Measurements from ENCODE around the gene WWOX. TPM values are rescaled to one million over a fixed set of nuclear protein-coding genes. Genes with fewer than 3 reads are reported as not detected.

WWOX gene
- polyA plus RNA-seq, 3 donors: 36.2 to 37.9 (median 36.7) TPM

DNA sequence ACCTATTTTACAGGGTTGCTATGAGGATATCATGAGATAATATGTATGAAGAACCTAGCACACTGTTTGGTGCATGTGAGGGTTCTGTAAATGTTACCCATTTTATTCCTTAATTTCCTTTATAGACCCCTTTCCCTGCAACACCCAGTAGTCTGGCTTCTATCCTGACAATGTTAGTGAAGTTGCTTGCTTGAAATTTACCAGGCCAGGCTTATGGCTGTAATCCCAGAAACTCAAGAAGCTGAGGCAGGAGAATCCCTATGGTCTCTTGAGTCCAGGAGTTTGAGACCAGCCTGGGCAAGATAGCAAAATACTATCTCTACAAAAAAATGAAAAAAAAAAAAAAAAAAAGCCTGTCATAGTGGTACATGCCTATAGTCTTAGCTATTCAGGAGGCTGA lies 779.1 kb downstream of the WWOX start:
- DNase-seq (ENCODE audit: extremely low read depth in 1 of 11, low read depth in 9 of 11, low spot score in 4 of 11): no peak

DNA sequence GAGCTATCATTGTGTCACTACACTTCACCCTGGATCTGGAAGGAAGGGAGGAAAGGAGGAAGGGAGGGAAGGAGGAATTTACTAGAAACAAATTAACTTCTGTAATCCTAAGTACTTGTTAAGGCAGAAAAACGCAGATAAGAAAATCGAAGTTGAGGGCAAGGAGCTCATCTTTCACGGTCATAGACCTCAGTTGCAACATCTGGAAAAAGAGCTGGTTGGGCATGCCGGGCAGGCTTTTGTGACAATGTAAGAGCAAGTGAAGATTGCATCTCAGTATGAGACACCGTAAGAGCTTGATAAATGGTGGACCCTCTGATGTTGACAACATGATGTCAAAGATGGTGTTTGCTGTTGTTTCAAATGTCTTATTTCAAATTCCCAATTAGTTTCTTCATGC lies 779.6 kb downstream of the WWOX start:
- DNase-seq (ENCODE audit: extremely low read depth in 1 of 11, low read depth in 9 of 11, low spot score in 4 of 11): no peak

DNA sequence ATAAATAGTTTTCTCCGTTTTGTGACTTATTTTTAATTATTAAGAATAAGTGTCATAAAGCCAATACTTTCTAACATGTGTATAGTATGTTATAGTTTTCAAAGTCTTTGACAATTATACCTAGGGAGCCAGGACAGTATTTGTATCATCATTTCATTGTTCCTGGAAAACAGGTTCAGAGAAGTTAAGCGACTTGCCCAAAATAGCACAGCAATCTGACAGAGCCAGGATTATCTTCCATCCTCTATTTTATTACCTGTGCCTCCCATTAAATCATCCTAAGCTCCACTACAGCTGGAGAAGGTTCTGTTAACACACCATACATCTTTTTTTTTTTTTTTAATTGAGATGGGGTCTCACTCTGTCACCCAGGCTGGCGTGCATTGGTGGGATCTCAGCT lies 782.7 kb downstream of the WWOX start:
- DNase-seq (ENCODE audit: extremely low read depth in 1 of 11, low read depth in 9 of 11, low spot score in 4 of 11): no peak

- DNase-seq (ENCODE audit: extremely low read depth in 1 of 11, low read depth in 9 of 11, low spot score in 4 of 11): no peak
Observed at GRCh38 chr16:78882751-78883150, 783.3 kb downstream of the WWOX start.

DNA sequence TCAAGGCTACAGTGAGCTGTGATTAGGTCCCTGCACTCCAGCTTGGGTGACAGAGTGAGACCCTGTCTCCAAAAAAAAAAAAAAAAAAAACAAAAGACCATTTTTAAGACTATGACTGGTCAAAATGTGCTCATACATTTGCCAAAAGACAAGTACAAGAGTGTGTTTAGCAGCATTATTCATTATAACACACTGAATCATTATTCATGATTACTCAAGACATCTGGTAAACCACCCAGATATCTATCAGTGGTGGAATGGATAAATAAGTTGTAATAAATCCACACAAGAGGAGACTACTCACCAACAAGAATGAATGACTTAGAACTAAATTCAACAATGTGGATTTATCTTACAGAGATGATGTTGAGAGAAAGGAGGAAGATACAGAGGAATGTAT lies 784.8 kb downstream of the WWOX start:
- DNase-seq (ENCODE audit: extremely low read depth in 1 of 11, low read depth in 9 of 11, low spot score in 4 of 11): no peak

DNA sequence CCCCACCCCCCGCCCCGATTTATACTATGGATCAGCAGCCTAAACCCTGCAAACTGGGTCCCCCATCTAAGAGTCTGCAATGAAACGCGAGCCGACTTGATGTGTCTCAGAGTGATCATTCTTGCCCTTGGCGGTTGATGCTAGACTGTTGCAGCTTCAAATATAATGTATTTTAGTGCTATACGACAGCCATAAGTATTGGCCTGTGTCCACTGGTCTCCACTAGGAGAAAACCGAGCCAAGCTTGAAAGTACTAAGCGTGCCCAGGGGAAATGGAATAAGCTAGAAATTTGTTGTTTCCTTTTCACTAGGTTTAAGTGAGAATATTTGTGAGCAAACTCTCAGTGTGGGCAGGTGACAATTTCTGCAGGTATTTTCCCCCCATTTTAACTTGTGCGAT lies 789.9 kb downstream of the WWOX start:
- DNase-seq (ENCODE audit: extremely low read depth in 1 of 11, low read depth in 9 of 11, low spot score in 4 of 11): no peak

DNA sequence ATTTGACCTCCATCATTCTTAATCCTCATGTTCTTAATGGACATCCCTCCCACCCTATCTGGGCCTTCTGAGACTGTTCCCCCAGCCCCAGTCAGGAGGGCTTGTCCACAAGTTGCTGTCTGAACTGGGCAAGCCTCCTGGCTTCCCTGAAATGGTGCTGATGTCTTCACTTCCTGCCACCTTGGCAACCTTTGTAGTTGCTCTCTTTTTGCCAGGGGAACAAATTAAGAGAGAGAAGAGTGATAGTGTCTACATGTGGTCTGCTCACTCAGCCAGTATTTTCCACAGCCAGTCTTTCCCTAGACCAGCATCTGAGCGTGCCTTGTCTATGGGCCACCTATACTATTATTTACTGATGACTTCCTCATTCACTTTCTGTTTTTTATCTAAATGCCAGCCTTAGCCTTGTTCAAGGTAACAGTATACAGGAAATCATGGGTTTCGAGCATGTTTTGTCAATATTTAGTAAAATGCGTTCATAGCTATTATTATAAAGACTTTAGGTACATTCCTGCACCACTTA lies 791.0 kb downstream of the WWOX start:
- DNase-seq (ENCODE audit: extremely low read depth in 1 of 11, low read depth in 9 of 11, low spot score in 4 of 11): no peak

GRCh38 chr16:78892951-78893733 lies 793.7 kb downstream of the WWOX start:
- no peak for DNase-seq (ENCODE audit: extremely low read depth in 1 of 11, low read depth in 9 of 11, low spot score in 4 of 11)

- DNase-seq (ENCODE audit: extremely low read depth in 1 of 11, low read depth in 9 of 11, low spot score in 4 of 11): no peak
Observed at GRCh38 chr16:78894886-78895285, 795.4 kb downstream of the WWOX start.

GRCh38 chr16:78895681-78896080 lies 796.2 kb downstream of the WWOX start:
- DNase-seq (ENCODE audit: extremely low read depth in 1 of 11, low read depth in 9 of 11, low spot score in 4 of 11): no peak

DNA sequence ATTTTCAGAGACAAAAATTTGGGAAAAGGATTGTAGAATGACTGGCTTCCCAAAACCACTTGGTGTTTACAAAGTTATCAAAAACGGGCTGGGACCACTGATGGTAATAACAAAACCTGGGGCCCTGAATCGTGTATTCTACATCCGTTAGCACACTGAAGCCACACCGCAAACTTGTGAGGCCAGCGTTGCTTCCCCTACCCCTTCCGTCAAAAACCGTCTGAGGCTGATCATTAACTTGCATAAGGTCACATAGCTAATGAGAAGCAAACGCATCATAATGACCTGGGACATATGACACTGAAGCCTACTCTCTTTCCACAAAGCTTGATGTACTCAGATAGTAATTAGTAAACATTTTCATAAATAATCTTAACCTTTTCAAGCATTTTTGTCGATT lies 796.8 kb downstream of the WWOX start:
- no peak for DNase-seq (ENCODE audit: extremely low read depth in 1 of 11, low read depth in 9 of 11, low spot score in 4 of 11)

DNA sequence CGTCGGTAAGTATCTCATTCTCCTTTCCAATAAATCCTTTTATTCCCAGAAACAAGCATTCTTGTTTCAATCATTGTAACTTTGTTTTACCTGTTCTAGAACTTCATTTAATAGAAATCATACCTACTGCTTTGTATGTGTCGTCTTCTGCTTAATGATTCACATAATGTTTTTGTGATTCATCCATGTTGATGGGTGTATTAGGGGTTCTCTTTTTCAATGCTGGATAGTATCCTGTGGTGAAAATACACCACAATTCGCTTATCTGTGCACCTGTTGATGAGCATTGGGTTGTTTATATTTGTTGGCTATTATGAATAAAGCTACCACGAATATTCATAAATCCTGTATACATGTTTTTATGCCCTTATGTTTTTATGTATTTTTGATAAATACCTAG lies 797.8 kb downstream of the WWOX start:
- no peak for DNase-seq (ENCODE audit: extremely low read depth in 1 of 11, low read depth in 9 of 11, low spot score in 4 of 11)

- no peak for DNase-seq (ENCODE audit: extremely low read depth in 1 of 11, low read depth in 9 of 11, low spot score in 4 of 11)
Observed at GRCh38 chr16:78900044-78900811, 800.8 kb downstream of the WWOX start.

GRCh38 chr16:78900966-78901365 lies 801.5 kb downstream of the WWOX start:
- DNase-seq (ENCODE audit: extremely low read depth in 1 of 11, low read depth in 9 of 11, low spot score in 4 of 11): no peak

- no peak for DNase-seq (ENCODE audit: extremely low read depth in 1 of 11, low read depth in 9 of 11, low spot score in 4 of 11)
Observed at GRCh38 chr16:78902321-78902720, 802.9 kb downstream of the WWOX start.

DNA sequence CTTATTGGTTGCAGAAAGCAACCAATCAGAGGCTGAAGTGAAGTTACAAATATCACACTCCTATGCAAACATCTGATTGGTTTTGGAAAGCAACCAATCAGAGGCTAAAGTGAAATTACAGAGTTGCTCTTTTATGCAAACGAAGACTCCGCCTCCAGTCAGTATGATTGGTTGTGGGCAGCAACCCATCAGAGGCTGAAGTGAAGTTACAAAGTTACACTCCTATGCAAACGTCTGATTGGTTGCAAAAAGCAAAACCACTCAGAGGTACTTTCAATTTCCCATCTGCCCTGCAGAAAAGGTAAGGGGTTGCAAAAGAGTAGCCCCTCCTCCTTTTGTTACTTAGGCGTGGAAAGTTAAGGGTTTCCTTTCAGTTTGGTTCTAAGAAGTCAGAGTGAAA lies 803.8 kb downstream of the WWOX start:
- DNase-seq (ENCODE audit: extremely low read depth in 1 of 11, low read depth in 9 of 11, low spot score in 4 of 11): no peak

GRCh38 chr16:78903843-78904242 lies 804.4 kb downstream of the WWOX start:
- no peak for DNase-seq (ENCODE audit: extremely low read depth in 1 of 11, low read depth in 9 of 11, low spot score in 4 of 11)

DNA sequence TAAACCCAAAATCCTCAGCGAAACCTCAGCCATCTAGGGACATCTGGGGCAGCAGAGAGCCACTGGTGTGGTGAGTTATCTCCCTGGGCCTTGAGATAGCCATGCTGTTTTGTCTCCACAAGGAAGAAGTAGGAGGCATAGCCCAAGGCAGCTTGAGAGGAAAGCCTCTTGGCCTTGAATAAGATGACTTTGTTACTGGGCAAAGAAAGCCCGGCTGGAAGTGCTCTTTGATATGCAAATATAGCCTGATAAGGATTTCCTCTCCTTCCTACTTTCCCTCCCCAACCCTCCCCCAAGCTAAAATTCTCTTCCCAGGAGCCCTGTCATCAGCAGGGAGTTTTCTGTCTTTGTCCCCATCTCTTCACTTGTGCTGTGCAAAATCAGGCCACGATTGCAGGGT lies 806.7 kb downstream of the WWOX start:
- DNase-seq (ENCODE audit: extremely low read depth in 1 of 11, low read depth in 9 of 11, low spot score in 4 of 11): no peak

- DNase-seq (ENCODE audit: extremely low read depth in 1 of 11, low read depth in 9 of 11, low spot score in 4 of 11): peak in 4 of 11 donors; percentile 13 to 21 (median 18)
Observed at GRCh38 chr16:78909226-78909625, 809.8 kb downstream of the WWOX start.

- no peak for DNase-seq (ENCODE audit: extremely low read depth in 1 of 11, low read depth in 9 of 11, low spot score in 4 of 11)
Observed at GRCh38 chr16:78915811-78916345, 816.4 kb downstream of the WWOX start.
